H9 (cell line): ENCODE data around the gene CELA2A. TPM values are rescaled to one million over a fixed set of nuclear protein-coding genes. Genes with fewer than 3 reads are reported as not detected.

Experiments used
- DNase-seq: peaks from one replicate; pipeline ENCODE4 v3.0.0-alpha.2; 2017
- H2AFZ ChIP-seq: one replicate; pipeline ENCODE4 v1.6.1; 2013; ENCODE audit warnings: mild to moderate bottlenecking, low read length, control low read depth, moderate library complexity
- H2AK5ac ChIP-seq: 2 replicates; pipeline ENCODE4 v1.6.1; 2013; ENCODE audit warnings: low read length, control low read depth, mixed read lengths; ENCODE audit not compliant: insufficient read length
- H2BK120ac ChIP-seq: one replicate; pipeline ENCODE4 v1.6.1; 2013; ENCODE audit warnings: low read depth, mild to moderate bottlenecking, low read length, control low read depth, inconsistent platforms; ENCODE audit not compliant: poor library complexity, severe bottlenecking
- H2BK12ac ChIP-seq: 2 replicates; pipeline ENCODE4 v1.6.1; 2013; ENCODE audit warnings: low read length, control low read depth, mixed read lengths, low read depth; ENCODE audit not compliant: insufficient read length
- H2BK15ac ChIP-seq: 2 replicates; pipeline ENCODE4 v1.6.1; 2013; ENCODE audit warnings: low read depth, low read length, control low read depth
- H2BK20ac ChIP-seq: one replicate; pipeline ENCODE4 v1.6.1; 2013; ENCODE audit warnings: low read depth, mild to moderate bottlenecking, low read length, control low read depth, inconsistent platforms; ENCODE audit not compliant: poor library complexity, severe bottlenecking
- H2BK5ac ChIP-seq: 2 replicates; pipeline ENCODE4 v1.6.1; 2013; ENCODE audit warnings: low read length, control low read depth, mixed read lengths; ENCODE audit not compliant: insufficient read length
- H3K14ac ChIP-seq: 2 replicates; pipeline ENCODE4 v1.6.1; 2013; ENCODE audit warnings: low read length, control low read depth; ENCODE audit not compliant: insufficient read depth
- H3K18ac ChIP-seq: 2 replicates; pipeline ENCODE4 v1.6.1; 2013; ENCODE audit warnings: low read depth, mild to moderate bottlenecking, mixed read lengths, low read length, control low read depth; ENCODE audit not compliant: insufficient read length
- H3K23ac ChIP-seq: 2 replicates; pipeline ENCODE4 v1.6.1; 2013; ENCODE audit warnings: low read length, control low read depth, mixed read lengths, low read depth; ENCODE audit not compliant: insufficient read length
- H3K23me2 ChIP-seq: 2 replicates; pipeline ENCODE4 v1.6.1; 2013; ENCODE audit warnings: low read depth, mild to moderate bottlenecking, mixed read lengths, low read length, control low read depth; ENCODE audit not compliant: insufficient read length, poor library complexity, severe bottlenecking
- H3K27ac ChIP-seq: 2 replicates; pipeline ENCODE4 v1.5.1; 2013; ENCODE audit warnings: low read length, control low read depth, mixed read lengths, low read depth; ENCODE audit not compliant: insufficient read length
- H3K27me3 ChIP-seq: 2 replicates; pipeline ENCODE4 v1.6.1; 2013; ENCODE audit warnings: low read length, control low read depth, inconsistent platforms; ENCODE audit not compliant: insufficient read depth
- H3K4ac ChIP-seq: 2 replicates; pipeline ENCODE4 v1.6.1; 2013; ENCODE audit warnings: low read depth, mild to moderate bottlenecking, control low read depth, inconsistent platforms, low read length, moderate library complexity
- H3K4me1 ChIP-seq: 2 replicates; pipeline ENCODE4 v1.6.1; 2013; ENCODE audit warnings: low read length, control low read depth, inconsistent platforms; ENCODE audit not compliant: insufficient read depth
- H3K4me2 ChIP-seq: 2 replicates; pipeline ENCODE4 v1.6.1; 2013; ENCODE audit warnings: low read length, control low read depth, mixed read lengths; ENCODE audit not compliant: insufficient read length, insufficient read depth
- H3K56ac ChIP-seq: 2 replicates; pipeline ENCODE4 v1.6.1; 2013; ENCODE audit warnings: low read depth, mild to moderate bottlenecking, mixed read lengths, low read length, control low read depth; ENCODE audit not compliant: insufficient read length
- H3K79me1 ChIP-seq: 2 replicates; pipeline ENCODE4 v1.6.1; 2013; ENCODE audit warnings: low read depth, mild to moderate bottlenecking, moderate library complexity, low read length, control low read depth, inconsistent platforms; ENCODE audit not compliant: insufficient read depth, poor library complexity, severe bottlenecking
- H3K79me2 ChIP-seq: 2 replicates; pipeline ENCODE4 v1.6.1; 2013; ENCODE audit warnings: low read length, control low read depth, inconsistent platforms; ENCODE audit not compliant: insufficient read depth
- H3K9ac ChIP-seq: 2 replicates; pipeline ENCODE4 v1.6.1; 2013; ENCODE audit warnings: low read length, control low read depth, mixed read lengths; ENCODE audit not compliant: insufficient read length; ENCODE audit errors: extremely low read depth
- H3K9me3 ChIP-seq: one replicate; pipeline ENCODE4 v1.6.1; 2013; ENCODE audit warnings: low read depth, low read length, inconsistent platforms; ENCODE audit not compliant: control insufficient read depth
- H3T11ph ChIP-seq: one replicate; pipeline ENCODE4 v1.6.1; 2013; ENCODE audit warnings: mild to moderate bottlenecking, low read length, control low read depth, inconsistent platforms
- H4K20me1 ChIP-seq: one replicate; pipeline ENCODE4 v1.6.1; 2013; ENCODE audit not compliant: control insufficient read depth, insufficient read length, insufficient read depth
- H4K5ac ChIP-seq: 2 replicates; pipeline ENCODE4 v1.6.1; 2013; ENCODE audit warnings: low read depth, mild to moderate bottlenecking, mixed read lengths, low read length, control low read depth; ENCODE audit not compliant: insufficient read length
- H4K8ac ChIP-seq: replicated peaks from 2 replicates; pipeline ENCODE4 v1.6.1; 2013; ENCODE audit warnings: low read length, control low read depth, mixed read lengths, low read depth; ENCODE audit not compliant: insufficient read length
- H4K91ac ChIP-seq: 2 replicates; pipeline ENCODE4 v1.6.1; 2013; ENCODE audit warnings: low read depth, mild to moderate bottlenecking, moderate library complexity, mixed read lengths, low read length, control low read depth; ENCODE audit not compliant: insufficient read length
- H3K27ac Mint-ChIP-seq, 3 experiments: 2 replicates in 2 of 3; 3 replicates in 1 of 3; pipeline ENCODE4 v1.8.0; 2020 to 2021; ENCODE audit warnings: mixed read lengths in 3 of 3, mild to moderate bottlenecking in 1 of 3, moderate library complexity in 1 of 3
- H3K27me3 Mint-ChIP-seq: 2 replicates; pipeline ENCODE4 v1.8.0; 2021; ENCODE audit warnings: low read depth, mild to moderate bottlenecking, moderate library complexity, mixed read lengths
- H3K36me3 Mint-ChIP-seq, 3 experiments: 2 replicates in 2 of 3; 3 replicates in 1 of 3; pipeline ENCODE4 v1.8.0; 2020 to 2021; ENCODE audit warnings: low read depth in 3 of 3, mixed read lengths in 3 of 3; ENCODE audit not compliant: insufficient read depth in 1 of 3
- H3K4me1 Mint-ChIP-seq, 2 experiments: 2 replicates each; pipeline ENCODE4 v1.8.0; 2020; ENCODE audit warnings: mixed read lengths in 2 of 2
- H3K4me3 Mint-ChIP-seq, 2 experiments: 2 replicates in 1 of 2; 3 replicates in 1 of 2; pipeline ENCODE4 v1.8.0; 2020 to 2021; ENCODE audit warnings: mild to moderate bottlenecking in 2 of 2, mixed read lengths in 2 of 2, moderate library complexity in 1 of 2
- H3K9me3 Mint-ChIP-seq, 2 experiments: 2 replicates in 1 of 2; 3 replicates in 1 of 2; pipeline ENCODE4 v1.8.0; 2020; ENCODE audit warnings: mild to moderate bottlenecking in 2 of 2, mixed read lengths in 2 of 2, moderate library complexity in 1 of 2
- CTCF ChIP-seq: fragments of 200-600 bp; sonication (generic); conservative IDR thresholded peaks from 3 replicates; pipeline ENCODE4 v1.8.0; 2021; ENCODE audit warnings: antibody characterized with exemption, mild to moderate bottlenecking
- WGBS: extraction: QIAGEN DNeasy Blood & Tissue Kit; methylation state at CpG from one replicate; pipeline ENCODE4 v1.1.7; 2013; ENCODE audit warnings: missing lambda C conversion rate, low lambda C conversion rate, mixed read lengths; ENCODE audit not compliant: insufficient read length; ENCODE audit errors: extremely low coverage; 5-methylcytosine and 5-hydroxymethylcytosine counted together
- total RNA-seq: library from RNA; stranded (reverse); gene quantifications from 2 replicates; pipeline ENCODE4 v1.2.1, GENCODE V29; 2021

The CELA2A gene
- total RNA-seq, 1 experiment from 2014 or later: not detected

GRCh38 chr1:15410223-15410883, 46.2 kb upstream of the CELA2A start:
- H3K27ac Mint-ChIP-seq: no peak overlapping the region
- H2BK15ac ChIP-seq: no peak overlapping the region
- peaks cover 4% of the 10 kb centered on the region; the same call in 1 of the 2 replicates for H3K27me3 ChIP-seq
- H3K27me3 Mint-ChIP-seq: peaks cover 68% of the 10 kb centered on the region
- H3K4me3 Mint-ChIP-seq: peak overlapping the region; percentile 79 to 88
- H3K23ac ChIP-seq: no peak overlapping the region
- H4K5ac ChIP-seq: no peak overlapping the region
- H3K56ac ChIP-seq: no peak overlapping the region
- no peaks in the 10 kb centered on the region for H3K79me1 ChIP-seq
- no peaks in the 10 kb centered on the region for H3K9me3 Mint-ChIP-seq
- H2BK12ac ChIP-seq: no peak overlapping the region
- H2AK5ac ChIP-seq: no peak overlapping the region
- H3K9ac ChIP-seq: no peak overlapping the region
- H3K4ac ChIP-seq: no peak overlapping the region
- H3K14ac ChIP-seq: peak overlapping the region; percentile 49; the same call in 1 of the 2 replicates
- no peak overlapping the region for H4K91ac ChIP-seq
- no peaks in the 10 kb centered on the region for H3K4me1 ChIP-seq
- peaks cover 21 to 36% of the 10 kb centered on the region in 2 experiments for H3K4me1 Mint-ChIP-seq
- WGBS: no CpG with 5 or more reads among the region's 53 CpGs
- no peak overlapping the region for H2AFZ ChIP-seq
- no peaks in the 10 kb centered on the region for H3K9me3 ChIP-seq
- no peak overlapping the region for H3K27ac ChIP-seq
- no peak for TF ChIP-seq CTCF
- no peak overlapping the region for H2BK120ac ChIP-seq
- H3K18ac ChIP-seq: no peak overlapping the region
- peak overlapping the region; percentile 50 for H3K4me2 ChIP-seq
- H3K23me2 ChIP-seq: peaks cover 9% of the 10 kb centered on the region
- no peak overlapping the region for H2BK20ac ChIP-seq
- peaks cover 0 to 2% (median 2%) of the 10 kb centered on the region in 3 experiments; a peak in 3 of 7 replicates for H3K36me3 Mint-ChIP-seq
- H3K79me2 ChIP-seq: no peaks in the 10 kb centered on the region
- H4K8ac ChIP-seq: no peak overlapping the region
- H3T11ph ChIP-seq: no peak overlapping the region
- H4K20me1 ChIP-seq: no peaks in the 10 kb centered on the region
- no peak for DNase-seq
- no peak overlapping the region for H2BK5ac ChIP-seq
